Astrocyte (in vitro differentiated cells and primary cell): Measurements from ENCODE around the gene THPO. TPM values are rescaled to one million over a fixed set of nuclear protein-coding genes. Genes with fewer than 3 reads are reported as not detected.

ENCODE experiments used
- DNase-seq: peaks from one replicate; pipeline ENCODE4 v3.0.0-alpha.2; 2010; ENCODE audit warnings: low read depth
- FAIRE-seq: peaks from 2 replicates; lab custom pipeline; 2011; peaks lifted over from hg19 to GRCh38; lab: Jason Lieb, UNC
- H2AFZ ChIP-seq: 2 replicates; pipeline ENCODE4 v1.6.0; 2012; ENCODE audit warnings: low read depth, low read length, inconsistent platforms
- H3K27ac ChIP-seq: 2 replicates; pipeline ENCODE4 v1.5.1; 2011; ENCODE audit warnings: low read depth, low read length, inconsistent platforms
- H3K27me3 ChIP-seq: 2 replicates; pipeline ENCODE4 v1.6.0; 2011; ENCODE audit warnings: low read length, inconsistent platforms; ENCODE audit not compliant: insufficient read depth
- H3K36me3 ChIP-seq: 2 replicates; pipeline ENCODE4 v1.5.1; 2011; ENCODE audit warnings: low read length, inconsistent platforms; ENCODE audit not compliant: insufficient read depth
- H3K4me1 ChIP-seq: 2 replicates; pipeline ENCODE4 v1.5.1; 2011; ENCODE audit warnings: low read length, inconsistent platforms; ENCODE audit not compliant: insufficient read depth
- H3K4me2 ChIP-seq: 2 replicates; pipeline ENCODE4 v1.6.0; 2012; ENCODE audit warnings: low read length, inconsistent platforms
- H3K4me3 ChIP-seq: 2 replicates; pipeline ENCODE4 v1.5.1; 2011; ENCODE audit warnings: low read depth, mild to moderate bottlenecking, low read length, inconsistent platforms; ENCODE audit not compliant: insufficient read depth
- H3K79me2 ChIP-seq: 2 replicates; pipeline ENCODE4 v1.6.0; 2012; ENCODE audit warnings: mild to moderate bottlenecking, low read length, inconsistent platforms; ENCODE audit not compliant: insufficient read depth
- H3K9ac ChIP-seq: 2 replicates; pipeline ENCODE4 v1.6.0; 2012; ENCODE audit warnings: mild to moderate bottlenecking, low read length, inconsistent platforms
- H3K9me3 ChIP-seq: 2 replicates; pipeline ENCODE4 v1.5.1; 2012; ENCODE audit warnings: low read depth, mild to moderate bottlenecking, low read length, inconsistent platforms; ENCODE audit not compliant: insufficient read depth
- H4K20me1 ChIP-seq: 2 replicates; pipeline ENCODE4 v1.6.0; 2012; ENCODE audit warnings: low read length, inconsistent platforms; ENCODE audit not compliant: insufficient read depth
- H3K27ac Mint-ChIP-seq: one replicate; pipeline ENCODE4 v1.8.0; 2021; ENCODE audit warnings: mild to moderate bottlenecking, mixed read lengths; ENCODE audit not compliant: unreplicated experiment
- H3K27me3 Mint-ChIP-seq: one replicate; pipeline ENCODE4 v1.8.0; 2021; ENCODE audit warnings: low read depth, mixed read lengths; ENCODE audit not compliant: unreplicated experiment
- H3K36me3 Mint-ChIP-seq: one replicate; pipeline ENCODE4 v1.8.0; 2021; ENCODE audit warnings: low read depth, mixed read lengths; ENCODE audit not compliant: unreplicated experiment
- H3K4me1 Mint-ChIP-seq: one replicate; pipeline ENCODE4 v1.8.0; 2021; ENCODE audit warnings: low read depth, mixed read lengths; ENCODE audit not compliant: unreplicated experiment
- H3K4me3 Mint-ChIP-seq: one replicate; pipeline ENCODE4 v1.8.0; 2021; ENCODE audit warnings: mild to moderate bottlenecking, moderate library complexity, mixed read lengths; ENCODE audit not compliant: unreplicated experiment
- H3K9me3 Mint-ChIP-seq: one replicate; pipeline ENCODE4 v1.8.0; 2021; ENCODE audit warnings: mild to moderate bottlenecking, mixed read lengths; ENCODE audit not compliant: unreplicated experiment
- EZH2 ChIP-seq: IDR thresholded peaks from 2 replicates; pipeline ENCODE4 v1.6.1; 2012; ENCODE audit warnings: mild to moderate bottlenecking, low read length, inconsistent platforms; ENCODE audit not compliant: insufficient read depth
- total RNA-seq: library from RNA; stranded (reverse); gene quantifications from 2 replicates; pipeline ENCODE4 v1.2.1, GENCODE V29; 2021
- TF ChIP-seq, protein P1 (sequence below): IDR thresholded peaks from 2 replicates; pipeline ENCODE4 v1.5.1; 2011; ENCODE audit warnings: low read depth, mild to moderate bottlenecking, inconsistent platforms, low read length, moderate library complexity; ENCODE audit not compliant: insufficient read depth

The THPO gene
- total RNA-seq, 1 donor from 2014 or later = 0.25 TPM

DNA sequence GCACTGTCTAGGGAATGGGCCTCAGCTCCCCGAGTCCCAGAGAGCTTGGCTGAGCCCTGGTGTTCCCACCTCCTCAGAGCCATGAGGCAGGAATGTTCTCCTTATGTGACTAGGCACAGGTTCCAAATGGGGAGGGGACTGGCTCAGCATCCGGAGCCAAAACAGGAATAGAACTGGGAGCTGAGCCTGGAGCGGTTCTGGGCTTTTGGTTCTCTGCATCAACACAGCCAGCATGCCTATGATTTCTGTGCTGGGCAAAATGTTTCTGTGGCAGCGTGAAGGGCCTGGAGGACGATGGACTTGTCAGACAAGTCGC lies 40.6 kb downstream of the THPO start, which contains the start of gene FAM131A:
Gene FAM131A, plus strand, starts transcription at position 202 of the 316 bp plus-strand sequence. Its CDS starts 31 bp downstream, at position 233.
- H3K27me3 Mint-ChIP-seq = no peaks in the 10 kb centered on the region
- TF ChIP-seq, protein P1, sequence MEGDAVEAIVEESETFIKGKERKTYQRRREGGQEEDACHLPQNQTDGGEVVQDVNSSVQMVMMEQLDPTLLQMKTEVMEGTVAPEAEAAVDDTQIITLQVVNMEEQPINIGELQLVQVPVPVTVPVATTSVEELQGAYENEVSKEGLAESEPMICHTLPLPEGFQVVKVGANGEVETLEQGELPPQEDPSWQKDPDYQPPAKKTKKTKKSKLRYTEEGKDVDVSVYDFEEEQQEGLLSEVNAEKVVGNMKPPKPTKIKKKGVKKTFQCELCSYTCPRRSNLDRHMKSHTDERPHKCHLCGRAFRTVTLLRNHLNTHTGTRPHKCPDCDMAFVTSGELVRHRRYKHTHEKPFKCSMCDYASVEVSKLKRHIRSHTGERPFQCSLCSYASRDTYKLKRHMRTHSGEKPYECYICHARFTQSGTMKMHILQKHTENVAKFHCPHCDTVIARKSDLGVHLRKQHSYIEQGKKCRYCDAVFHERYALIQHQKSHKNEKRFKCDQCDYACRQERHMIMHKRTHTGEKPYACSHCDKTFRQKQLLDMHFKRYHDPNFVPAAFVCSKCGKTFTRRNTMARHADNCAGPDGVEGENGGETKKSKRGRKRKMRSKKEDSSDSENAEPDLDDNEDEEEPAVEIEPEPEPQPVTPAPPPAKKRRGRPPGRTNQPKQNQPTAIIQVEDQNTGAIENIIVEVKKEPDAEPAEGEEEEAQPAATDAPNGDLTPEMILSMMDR = no peak
- TF ChIP-seq EZH2 = no peak
- DNase-seq (no peak), FAIRE-seq (no peak)
- Histone ChIP-seq H3K79me2 (peaks cover 38% of the 10 kb centered on the region), H4K20me1 (peaks cover 54% of the 10 kb centered on the region), H3K4me1 (peaks cover 72% of the 10 kb centered on the region), H3K36me3 (peaks cover 21% of the 10 kb centered on the region), H3K4me2 (peak within 1 kb of the TSS; percentile 89), H2AFZ (peak within 1 kb of the TSS; percentile 54), H3K9me3 (no peaks in the 10 kb centered on the region), H3K9ac (peak within 1 kb of the TSS; percentile 84), H3K27me3 (no peaks in the 10 kb centered on the region), H3K27ac (peak within 1 kb of the TSS; percentile 96), H3K4me3 (peak within 1 kb of the TSS; percentile 62)
- H3K36me3 Mint-ChIP-seq = peaks cover 23% of the 10 kb centered on the region
- H3K4me3 Mint-ChIP-seq = peak within 1 kb of the TSS; percentile 86
- H3K9me3 Mint-ChIP-seq = no peaks in the 10 kb centered on the region
- peak within 1 kb of the TSS; percentile 91 for H3K27ac Mint-ChIP-seq
- H3K4me1 Mint-ChIP-seq = peaks cover 65% of the 10 kb centered on the region

DNA sequence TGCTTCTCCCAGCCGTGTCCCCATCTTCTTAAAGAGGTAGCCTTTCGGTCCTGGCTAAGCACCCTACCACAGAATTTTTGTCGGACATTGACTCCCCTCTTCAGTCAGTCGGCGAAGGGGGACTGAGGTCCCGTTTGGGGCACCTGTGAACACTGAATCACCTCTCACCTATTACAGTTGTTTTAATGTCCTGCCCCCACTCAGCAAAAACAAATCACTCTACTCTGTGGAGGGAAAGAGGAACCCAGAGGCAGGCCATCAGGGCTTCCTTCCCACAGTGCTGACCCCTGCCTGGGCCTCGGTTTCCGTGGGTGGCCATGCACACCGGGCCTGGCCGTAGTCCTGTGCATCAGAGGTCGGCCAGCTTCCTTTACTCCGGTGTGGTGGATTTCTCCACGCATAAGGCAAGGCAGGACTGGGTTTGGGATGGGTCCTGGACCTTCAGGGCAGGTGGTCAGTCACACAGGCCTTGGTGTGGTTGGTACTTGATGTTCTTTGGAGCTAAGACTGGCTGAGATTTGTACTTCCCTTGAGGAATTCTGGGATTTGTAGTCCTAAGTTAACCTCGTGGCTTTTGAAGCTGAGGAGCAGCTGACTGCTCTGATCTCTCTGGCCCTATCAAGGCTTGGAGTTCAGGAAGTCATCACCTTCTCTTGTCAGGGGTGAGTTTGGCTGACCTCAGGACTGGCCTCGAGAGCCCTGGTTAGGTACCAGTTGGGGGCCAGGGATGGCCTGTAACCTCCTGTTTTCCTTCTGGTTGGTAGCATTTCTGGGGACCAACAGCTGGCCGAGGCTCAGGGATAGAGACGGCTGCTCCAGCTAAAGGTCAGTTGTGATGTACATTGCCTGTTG lies 41.2 kb downstream of the THPO start:
- DNase-seq (peak; percentile 62), FAIRE-seq (peak; percentile 80)
- H3K9me3 Mint-ChIP-seq = no peaks in the 10 kb centered on the region
- peaks cover 26% of the 10 kb centered on the region for H3K36me3 Mint-ChIP-seq
- no peaks in the 10 kb centered on the region for H3K9me3 ChIP-seq
- TF ChIP-seq EZH2 = no peak
- TF ChIP-seq, protein P1 = no peak
- peaks cover 78% of the 10 kb centered on the region for H3K4me1 ChIP-seq
- no peak overlapping the region for H2AFZ ChIP-seq
- H3K9ac ChIP-seq = peak overlapping the region; percentile 84
- H3K27ac Mint-ChIP-seq = peak overlapping the region; percentile 91
- H3K27me3 ChIP-seq = no peaks in the 10 kb centered on the region
- H3K27ac ChIP-seq = peak overlapping the region; percentile 96
- peaks cover 44% of the 10 kb centered on the region for H3K79me2 ChIP-seq
- H3K4me2 ChIP-seq = peak overlapping the region; percentile 89
- peaks cover 60% of the 10 kb centered on the region for H4K20me1 ChIP-seq
- peaks cover 71% of the 10 kb centered on the region for H3K4me1 Mint-ChIP-seq
- H3K4me3 ChIP-seq = peak overlapping the region; percentile 62
- H3K36me3 ChIP-seq = peaks cover 27% of the 10 kb centered on the region
- H3K27me3 Mint-ChIP-seq = no peaks in the 10 kb centered on the region
- H3K4me3 Mint-ChIP-seq = peak overlapping the region; percentile 86
